Superior temporal gyrus (tissue), 1 donor: ENCODE measurements around the gene IL1RAPL2.
A peak's percentile ranks its signal among the peaks of the same experiment; 100 is the strongest.

Experiments
- DNase-seq: peaks from one replicate; pipeline ENCODE4 v3.0.0-alpha.2; 2016; ENCODE audit errors: extremely low spot score

IL1RAPL2 gene

DNA sequence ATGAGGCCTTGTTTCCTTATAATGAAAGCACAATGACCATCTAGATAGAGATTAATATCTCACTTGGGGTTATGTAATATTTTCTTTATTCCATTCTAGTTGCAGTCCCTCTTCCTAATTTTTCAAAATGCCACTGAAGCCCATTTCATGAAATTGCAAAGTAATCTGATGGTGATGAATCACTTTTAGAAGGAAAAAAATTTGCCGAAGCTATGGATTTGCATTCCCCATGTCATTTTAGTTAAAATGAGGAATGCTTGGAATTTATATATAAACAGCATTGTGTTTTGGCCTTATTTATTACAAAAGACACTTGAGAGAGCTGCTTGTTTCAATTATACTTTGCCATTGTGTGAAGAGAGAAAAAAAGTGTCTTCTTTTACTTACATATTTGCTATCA, 896.2 kb downstream of the IL1RAPL2 start:
- no peak for DNase-seq

DNA sequence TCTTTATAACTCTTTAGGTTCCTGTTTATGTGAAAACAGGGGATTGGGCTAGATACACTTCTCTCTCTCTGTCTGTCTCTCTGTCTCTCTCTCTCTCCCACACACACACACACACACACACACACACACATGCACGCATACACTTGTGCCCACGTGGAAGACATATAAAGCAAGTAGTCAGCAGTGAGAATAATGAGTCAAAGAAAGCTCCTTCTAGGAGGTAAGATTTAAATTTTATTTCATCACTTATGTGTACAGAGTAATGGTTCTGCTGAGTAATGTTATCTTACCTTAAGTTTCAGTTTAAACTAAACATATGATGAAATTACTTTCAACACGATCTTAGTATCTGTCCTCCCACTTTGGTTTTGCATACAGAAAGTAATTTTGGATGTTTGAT, 897.5 kb downstream of the IL1RAPL2 start:
- no peak for DNase-seq

DNA sequence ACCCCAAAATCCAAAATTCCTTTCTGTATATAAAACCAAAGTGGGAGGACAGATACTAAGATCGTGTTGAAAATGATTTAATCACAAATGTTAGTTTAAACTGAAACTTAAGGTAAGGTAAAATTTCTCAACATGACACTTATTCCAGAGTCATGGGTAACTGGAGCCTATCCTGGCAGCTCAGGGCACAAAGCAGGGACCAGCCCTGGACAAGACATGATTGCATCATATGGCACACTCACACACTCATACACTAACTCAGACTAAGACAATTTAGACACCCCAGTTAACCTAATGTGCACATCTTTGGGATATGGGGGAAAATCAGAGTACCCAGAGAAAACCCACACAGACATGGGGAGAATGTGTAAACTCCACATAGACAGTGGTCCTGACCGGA, 898.6 kb downstream of the IL1RAPL2 start:
- DNase-seq = no peak

DNA sequence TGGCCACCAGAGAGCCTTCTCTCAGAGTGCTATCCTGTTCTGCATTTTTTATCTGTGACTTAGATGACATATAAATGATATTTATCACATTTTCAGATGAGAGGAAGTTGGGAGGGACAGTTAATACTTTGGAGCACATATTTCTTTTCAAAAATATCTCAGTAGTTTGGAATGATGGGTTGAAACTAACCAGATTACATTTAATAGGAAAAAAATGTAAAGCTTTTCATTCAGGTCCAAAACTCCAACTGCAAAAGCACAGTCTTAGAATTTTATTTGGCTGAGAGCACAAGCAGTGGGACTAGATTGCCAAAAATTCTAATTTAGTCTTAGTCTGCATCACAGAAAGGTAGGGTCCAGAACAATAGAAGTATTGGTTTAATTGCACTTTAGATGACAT, 902.7 kb downstream of the IL1RAPL2 start:
- no peak for DNase-seq

DNA sequence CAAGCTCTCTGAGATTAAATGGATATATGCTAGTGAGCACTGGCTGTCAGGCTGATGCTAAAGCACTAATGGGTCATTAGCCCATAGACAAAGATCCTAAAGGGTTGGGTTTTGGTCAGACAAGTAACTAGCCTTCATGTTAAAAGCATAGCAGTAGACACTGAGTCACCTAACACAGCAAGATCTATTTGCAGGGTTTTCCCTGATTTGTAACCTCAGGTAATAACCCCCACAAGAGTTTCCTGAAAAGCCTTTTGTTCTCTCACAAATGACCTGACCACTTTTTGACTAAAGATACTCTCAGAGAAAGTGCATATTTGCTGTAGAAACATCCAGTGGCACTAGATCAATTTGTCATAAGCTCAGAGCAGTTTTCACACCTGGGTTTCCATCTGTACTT, 905.6 kb downstream of the IL1RAPL2 start:
- DNase-seq = no peak

DNA sequence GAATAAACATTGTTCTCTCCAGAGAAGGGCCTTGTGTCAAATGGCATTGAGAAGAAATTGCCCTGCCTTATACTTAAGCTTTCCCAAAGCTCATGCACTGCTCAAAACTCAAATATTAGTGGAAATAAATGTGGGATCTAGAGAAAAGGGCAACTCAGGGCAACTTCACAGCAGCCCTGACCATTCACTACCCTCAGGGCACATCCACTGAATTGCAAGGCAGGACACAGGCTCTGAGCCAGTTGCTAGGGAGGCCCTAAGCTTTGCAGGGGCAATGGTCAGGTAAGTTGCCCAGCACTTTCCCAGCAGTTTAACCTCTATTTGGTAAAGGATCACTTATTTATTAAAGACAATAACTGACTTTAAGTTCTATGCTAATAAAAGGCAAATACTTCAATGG, 909.8 kb downstream of the IL1RAPL2 start:
- DNase-seq = no peak

DNA sequence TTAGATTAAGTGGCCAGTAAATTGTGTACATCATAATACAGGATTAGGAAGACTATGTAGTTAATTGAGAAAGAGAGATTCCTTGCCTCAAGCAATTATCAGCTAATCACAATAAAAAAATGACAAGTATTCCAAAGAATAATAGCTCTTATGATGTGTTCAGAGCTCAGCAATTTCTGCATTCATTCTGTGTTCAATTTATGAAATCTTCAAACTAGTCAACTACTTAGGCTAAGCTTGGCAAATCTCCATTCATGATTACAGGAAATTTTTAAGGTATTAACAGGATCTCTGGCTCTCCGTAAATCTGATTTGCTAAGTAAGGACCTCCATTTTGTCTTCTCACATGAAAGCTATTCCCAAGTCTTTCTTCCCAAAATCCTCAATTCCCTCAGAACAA, 911.4 kb downstream of the IL1RAPL2 start:
- no peak for DNase-seq

DNA sequence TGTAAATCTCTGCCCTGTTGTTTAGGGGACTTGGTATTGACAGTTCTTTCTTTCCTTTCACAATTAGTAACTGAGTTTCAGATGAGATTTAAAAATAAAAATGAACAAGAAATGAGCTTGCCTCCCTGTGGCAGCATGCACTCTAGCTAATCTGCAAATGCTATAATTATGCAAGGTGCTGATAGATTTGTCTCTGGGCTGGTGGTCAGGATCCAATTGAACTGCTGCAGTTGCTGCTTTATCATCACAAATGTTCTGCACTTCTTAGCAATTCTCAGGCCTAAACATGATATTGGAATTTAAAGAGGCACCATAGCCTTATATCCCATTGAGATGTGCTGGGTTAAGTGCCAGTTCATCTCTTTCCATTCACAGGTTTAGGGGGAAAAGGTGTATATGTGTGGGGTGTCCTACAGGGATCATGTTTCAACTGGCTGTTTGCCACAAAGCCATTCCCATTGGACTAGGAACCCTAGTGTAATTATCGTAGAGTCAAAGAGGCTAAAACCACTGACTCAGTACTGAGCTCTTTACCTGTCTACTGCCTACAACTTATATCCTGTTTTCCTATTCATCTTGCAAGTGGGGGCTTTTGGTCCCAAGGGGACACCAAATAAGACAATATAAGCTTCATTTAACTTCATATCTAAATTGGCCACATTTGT, 914.8 kb downstream of the IL1RAPL2 start:
- DNase-seq = no peak

DNA sequence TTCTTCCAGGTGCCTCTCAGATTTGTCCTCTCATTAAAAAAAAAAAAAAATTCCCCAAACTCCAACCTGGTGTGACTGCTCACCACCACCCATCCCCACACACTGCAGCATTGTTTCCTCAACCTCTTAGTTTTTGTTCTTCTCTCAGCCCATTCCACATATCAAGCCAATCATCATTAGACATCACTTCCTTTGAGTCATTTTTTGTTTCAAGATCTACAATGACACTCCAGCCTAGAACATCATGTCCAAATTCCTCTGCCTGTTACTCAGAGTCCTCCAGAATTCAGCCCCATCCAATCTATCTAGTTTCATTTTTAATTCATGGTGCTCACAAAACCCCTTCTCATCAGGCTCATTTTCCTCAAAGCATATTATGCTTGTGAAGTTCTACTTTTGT, 917.0 kb downstream of the IL1RAPL2 start:
- no peak for DNase-seq

DNA sequence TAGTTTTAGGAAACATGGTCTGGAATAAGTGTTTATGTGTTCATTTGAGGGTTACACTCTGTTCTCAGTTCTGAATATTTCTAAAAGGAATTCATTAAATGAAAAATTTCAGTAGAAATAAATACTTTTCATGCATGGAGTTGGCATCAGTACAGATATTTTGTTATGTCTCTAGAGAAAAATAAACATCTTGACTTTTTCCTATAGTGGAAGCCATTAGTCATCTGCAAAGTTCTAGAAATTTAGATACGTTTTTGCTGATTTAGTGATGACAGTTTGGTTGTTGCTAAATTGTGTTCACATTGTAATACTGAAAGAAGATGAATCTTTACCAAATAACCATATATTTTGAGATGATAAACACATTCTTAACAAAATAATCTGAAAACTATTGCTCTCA, 922.7 kb downstream of the IL1RAPL2 start:
- no peak for DNase-seq

DNA sequence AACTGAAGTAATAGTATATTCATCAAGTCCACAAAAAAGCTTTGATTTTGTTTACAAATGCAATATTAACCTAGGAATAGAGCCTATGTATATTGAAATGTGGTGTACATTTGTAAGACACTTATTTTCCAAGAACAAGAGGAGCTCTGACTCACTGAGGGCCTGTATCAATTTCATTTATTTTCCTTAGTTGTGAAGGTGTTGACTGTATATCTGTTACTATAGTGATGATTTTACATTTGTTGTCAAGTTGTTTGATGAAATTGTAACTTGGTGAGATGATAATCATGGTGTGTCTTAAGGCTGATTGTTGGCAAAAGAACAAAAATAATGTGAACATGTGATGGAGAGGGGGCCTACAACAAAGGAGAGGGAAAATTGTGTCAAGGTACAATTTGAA, 929.4 kb downstream of the IL1RAPL2 start:
- DNase-seq = no peak

DNA sequence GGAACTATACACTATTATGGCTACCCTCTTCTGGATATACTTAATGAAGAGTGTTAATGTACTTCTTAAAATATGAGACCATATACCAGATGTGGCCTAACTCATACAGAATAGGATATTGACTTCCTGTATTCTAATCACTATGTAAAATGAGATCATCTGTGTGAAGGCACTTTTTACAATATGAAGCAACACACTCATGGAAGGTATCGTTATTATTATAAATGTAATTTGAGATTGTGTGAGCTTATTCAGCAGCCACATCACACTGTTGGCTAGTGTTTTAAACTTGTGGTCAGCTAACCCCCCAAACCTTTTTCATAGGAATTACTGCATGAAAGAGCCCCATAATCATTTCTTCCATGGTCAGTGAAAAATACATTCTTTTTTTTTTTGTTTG, 936.3 kb downstream of the IL1RAPL2 start:
- DNase-seq = no peak

DNA sequence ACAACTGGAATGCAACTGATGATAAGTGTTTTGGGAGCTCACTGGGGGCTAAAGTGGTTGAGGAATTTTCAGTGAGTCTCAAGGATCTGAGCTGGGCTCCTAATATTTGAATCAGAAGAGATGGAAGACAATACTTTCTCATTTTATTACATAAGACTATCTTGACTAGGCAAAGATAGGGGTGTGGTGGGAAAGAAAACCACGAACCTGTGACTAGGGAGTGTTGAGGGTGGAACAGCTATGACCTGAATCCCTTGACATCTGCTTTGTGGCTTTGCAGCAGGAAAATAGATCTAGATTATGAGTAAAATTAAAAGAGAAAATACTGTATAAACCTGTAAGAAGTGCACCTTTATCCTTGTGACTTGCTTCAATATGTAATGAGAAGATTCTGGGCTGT, 949.6 kb downstream of the IL1RAPL2 start:
- DNase-seq = no peak

DNA sequence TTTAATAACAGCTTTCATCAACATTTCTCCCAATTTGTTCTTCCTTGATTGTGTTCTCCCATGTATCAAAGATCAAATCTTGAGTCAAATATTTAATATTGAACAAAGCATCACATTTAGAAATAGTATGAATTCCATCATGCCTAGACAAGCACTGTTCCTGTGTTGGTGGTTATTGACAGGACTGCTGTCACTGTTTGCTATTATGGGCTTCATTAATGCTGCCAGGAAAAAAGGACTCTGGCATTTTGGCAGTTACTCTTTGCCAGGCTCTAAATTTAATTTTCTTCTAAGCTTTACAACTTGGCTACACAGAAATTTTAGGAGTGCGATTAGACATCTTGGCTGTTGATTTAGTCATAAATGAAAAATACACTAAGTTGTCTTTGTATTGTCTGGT, 960.4 kb downstream of the IL1RAPL2 start:
- DNase-seq = no peak

DNA sequence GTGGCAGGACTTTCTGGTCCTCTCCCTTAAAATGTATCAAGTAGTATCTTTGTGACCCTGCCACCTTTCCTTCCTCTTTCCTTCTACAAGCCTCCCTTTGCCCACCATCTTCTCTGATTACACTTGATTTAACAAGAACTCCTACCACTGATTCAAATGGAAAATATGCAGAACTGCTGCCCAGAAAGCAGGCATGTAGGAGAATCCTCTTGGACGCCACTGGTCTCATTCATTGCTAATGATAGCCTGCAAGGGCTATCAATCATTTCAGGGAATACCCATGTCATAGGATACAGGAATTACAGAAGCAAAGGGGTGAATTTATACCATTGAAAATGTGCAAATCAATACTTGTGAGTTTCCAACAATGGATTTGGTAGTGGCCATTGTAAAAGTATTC, 961.8 kb downstream of the IL1RAPL2 start:
- DNase-seq = no peak

DNA sequence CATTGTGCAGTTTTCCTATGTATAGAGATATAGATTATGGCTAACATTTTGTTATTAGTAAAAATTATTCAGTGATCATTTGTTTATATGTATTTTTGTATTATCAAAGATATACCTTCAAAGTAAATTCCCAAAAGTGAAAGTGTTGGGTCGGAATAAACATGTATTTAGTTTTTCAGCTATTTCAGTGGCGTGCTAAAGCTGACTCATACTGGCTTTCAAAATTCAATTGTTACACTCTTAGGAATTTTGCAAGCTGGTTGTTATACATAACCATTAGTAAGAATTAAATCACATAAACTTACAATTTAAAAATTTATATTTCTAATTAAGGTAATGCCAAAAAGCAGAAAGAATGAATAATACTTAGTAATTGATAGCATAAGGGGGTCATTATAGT, 968.0 kb downstream of the IL1RAPL2 start:
- DNase-seq = no peak

DNA sequence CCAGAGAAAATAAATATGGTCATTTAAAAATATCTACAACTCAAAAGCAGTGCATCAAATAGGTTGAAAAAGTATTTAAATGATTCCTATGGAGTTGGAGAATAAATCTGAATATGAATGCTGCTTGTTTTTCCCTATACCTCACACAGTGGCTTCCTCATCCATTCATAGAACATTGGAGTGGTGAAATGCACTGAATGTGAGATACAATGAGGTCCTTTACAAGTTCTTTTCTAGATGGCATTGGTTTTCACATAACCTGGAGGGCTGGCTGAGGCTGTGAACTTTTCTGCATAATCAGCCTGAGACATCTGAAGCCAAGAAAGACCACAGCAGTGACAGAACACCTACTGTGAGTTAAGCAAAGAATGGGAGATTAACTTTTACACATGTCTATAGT, 977.3 kb downstream of the IL1RAPL2 start:
- DNase-seq = no peak

DNA sequence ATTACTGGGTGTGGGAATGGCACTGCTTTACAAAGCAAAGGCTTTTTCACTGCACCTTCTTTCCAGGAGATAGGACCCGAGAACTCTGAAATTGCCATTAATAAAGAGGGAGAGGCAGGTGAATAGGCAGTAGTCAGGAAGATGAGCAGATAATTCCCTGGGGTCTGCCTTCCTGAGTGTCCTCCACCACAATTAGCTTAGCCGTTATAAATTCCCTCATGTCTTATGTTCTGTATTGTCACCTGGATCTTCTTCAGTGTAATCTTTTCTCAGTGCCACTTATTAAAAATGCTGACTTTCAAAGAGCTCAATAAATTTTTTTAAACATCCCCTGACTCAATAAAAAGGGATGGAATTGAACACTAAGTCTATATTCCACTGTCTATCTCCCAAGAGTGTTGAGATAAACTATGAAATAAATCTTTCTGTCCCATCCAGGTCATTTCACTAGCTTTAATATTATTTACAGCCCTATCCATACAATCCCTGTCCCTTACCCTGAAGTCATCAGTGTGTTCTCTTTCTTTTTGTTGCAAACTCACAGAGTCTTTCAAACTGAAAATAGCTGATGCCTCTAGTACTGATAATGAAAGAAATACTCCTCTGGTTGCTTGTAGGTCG, 984.2 kb downstream of the IL1RAPL2 start:
- DNase-seq = no peak

DNA sequence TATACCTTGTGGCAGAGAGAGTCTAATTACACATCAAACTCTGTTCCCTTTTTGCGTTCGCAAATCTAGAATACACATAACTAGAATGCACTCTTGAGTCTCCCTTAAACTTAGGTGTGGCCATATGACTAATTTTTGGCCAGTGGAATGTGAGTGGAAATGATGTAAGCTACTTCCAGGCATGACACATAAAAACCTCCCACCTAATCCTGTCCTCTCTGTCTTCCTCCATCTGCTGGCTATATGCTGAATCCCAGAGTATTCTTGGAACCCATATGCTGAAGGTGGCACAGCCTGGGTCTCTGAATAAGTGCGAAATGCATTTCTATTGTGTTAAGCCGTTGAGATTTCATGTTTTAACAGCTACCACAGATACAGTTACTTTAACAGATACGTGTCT, 986.4 kb downstream of the IL1RAPL2 start:
- peak; percentile 10 for DNase-seq

DNA sequence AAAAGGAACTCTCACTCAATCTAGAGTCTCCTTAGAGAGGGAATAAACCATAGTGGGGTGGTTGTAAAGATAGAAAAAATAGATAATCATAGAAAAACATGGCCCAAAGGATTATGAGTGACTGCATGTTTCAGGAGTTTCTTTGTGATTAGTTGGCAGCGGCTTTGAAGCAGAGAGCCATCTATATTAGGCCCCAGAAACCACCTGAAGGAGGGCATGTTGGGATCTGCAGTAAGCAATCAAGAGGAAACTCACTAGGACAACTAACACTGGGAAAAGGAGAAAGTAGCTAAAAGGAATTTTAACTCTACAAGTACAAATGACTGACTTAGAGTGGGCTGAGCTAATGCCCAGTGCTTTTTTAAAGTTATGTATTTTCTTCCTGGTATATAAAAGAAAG, 987.1 kb downstream of the IL1RAPL2 start:
- no peak for DNase-seq

DNA sequence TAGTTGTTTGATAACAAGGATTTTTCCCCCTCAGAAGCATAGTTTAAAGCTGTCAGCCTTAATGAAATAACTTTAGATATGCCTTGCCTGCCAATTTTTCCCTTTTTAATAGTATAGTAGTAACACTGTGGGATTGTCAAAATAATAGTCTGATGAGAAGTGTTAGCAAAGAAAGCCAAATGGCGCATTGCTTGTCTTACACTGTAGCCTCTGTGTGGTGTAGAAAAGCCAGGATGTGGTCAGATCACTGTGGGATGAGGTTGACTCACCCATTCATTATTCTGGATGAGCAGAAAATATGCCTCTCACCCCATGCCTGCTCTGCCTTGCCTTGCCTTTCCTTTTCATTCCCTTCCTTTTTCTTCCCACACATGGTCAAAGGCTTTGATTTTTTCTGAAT, 998.5 kb downstream of the IL1RAPL2 start:
- no peak for DNase-seq

DNA sequence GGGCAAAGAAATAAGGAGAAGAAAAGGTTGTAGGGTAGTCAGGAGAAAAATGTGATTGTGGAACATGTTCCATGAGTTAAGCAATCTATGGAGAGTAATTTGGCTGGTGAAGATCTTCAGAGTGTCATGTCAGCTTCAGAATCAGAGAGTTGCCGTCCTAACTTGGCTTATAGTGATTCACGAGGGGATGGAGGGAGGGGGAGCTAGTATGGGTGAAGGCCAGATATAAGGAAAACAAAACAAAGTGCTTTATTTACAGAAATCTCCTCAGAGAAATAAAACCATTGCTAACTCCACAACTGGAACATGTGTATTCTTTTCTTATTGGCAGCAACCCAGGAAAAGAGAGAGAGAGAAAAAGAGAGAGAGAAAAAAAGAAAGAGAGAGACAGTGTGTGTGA, 999.9 kb downstream of the IL1RAPL2 start:
- no peak for DNase-seq

DNA sequence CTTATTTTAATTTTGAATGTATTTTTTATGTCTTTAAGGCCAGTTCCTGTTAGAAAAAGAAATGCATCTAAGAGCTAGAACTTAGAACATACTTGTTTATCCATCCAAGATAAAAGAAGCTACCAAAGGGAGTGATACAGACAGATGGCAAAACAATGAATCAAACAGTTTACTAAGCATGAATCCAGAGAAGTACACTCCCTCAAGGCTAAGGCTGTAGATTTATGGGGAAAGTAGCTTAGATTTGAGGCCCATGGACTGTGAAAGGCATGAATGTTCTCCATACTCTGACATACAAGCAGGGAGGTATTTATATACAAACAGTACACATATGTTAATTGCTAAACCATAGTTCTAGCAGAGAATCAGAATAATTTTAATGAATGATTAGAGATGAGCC, 1001.1 kb downstream of the IL1RAPL2 start:
- no peak for DNase-seq

DNA sequence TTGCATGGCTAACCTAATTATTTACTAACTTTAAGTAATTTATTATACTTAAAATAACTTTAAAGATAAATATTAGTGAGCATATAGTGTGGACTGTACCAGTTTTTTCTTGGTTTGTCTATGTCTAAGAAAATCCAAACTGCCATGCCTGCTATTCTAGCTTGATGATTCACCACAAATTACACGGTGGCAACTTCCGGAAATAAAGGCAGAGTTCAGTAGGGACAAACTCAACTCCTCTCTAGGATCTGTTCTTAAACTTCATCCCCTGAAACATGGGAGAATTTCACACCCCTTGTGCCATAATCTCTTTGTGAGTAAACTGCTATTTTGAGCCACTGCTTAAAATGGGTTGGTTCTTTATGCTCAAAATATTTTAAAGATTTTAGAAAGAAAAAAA, 1042.7 kb downstream of the IL1RAPL2 start:
- DNase-seq = no peak
